Kidney capillary endothelial cell (primary cell): ENCODE measurements around the gene CEACAM4.

Source experiments
- DNase-seq: peaks from one replicate; pipeline ENCODE4 v3.0.0-alpha.2; 2018; ENCODE audit warnings: low spot score

CEACAM4 gene

DNA sequence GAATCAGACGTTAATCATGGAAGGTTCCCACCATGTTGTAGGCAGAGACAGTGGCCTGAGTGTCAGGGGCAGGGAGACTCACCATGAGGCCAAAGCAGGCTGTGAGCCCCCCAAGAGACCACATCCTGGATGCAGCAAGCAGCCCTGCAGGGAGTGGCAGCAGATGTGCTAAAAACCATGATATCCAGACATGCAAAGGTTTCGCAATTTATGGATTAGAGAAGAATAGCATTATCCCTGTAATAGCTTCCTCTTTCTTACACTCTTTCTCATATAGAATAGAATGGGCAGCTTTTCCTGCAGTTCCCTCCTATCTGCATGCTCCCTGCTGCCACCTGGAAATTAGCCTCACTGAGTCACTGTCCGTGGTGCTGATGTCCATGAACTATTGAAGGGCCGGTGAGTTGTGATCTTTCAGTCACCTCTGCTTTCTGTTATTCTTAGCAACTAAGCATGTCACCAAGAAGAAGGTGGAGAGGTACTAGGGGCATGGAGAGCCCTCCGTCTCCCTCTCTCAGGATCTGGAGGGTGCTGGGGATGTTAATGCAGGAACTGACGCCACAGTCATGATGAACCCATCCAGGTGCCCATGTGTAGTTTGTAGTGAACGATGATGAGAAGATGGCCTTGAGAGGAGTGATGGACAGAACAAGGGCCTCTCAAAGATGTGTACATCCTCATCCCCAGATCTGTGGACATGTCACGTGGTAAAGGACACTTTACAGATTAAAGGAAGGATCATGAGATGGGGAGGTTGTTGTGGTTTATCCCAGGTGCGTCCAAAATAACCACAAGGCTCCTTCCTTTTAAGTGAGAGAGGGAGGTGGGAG lies 9.9 kb downstream of the CEACAM4 start:
- DNase-seq, result peak; percentile 11

DNA sequence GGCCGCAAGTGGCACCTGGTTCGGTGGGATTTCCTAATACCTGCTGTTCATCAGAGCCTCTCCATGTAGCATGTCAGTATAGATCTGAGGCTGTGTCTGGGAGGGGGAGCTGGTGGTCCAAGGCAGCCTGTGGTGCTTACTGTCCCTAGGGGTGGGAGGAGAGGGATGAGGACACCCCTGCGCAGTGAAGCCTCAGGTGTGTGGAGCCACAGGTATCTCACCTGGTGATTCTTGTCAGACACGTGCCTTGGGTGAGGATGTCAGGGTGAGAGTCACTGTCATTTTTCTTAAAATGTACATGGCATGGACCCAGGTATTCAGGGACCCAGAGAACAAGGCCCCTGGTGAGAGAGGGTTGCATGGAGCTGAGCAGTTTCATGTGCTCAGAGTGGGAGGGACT lies 11.7 kb downstream of the CEACAM4 start:
- DNase-seq, result no peak

DNA sequence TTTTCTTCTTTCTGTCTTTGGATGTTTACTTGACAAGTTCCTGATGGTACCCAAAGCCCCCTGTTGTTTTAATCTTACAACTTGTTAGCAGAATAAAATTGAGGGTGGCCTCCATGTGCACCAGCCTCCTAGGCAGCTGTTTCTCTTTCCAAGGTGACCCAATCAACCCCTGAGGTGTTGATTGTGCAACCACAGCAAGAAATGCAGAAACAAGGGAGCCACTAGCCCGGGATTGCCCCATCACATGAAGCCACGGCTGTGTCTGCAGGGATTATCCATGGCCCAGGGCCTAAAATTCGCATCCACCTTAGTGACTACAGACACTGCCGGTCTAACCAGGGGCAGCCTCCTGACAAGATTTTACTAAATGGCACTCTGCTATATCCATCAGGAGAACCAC lies 14.4 kb downstream of the CEACAM4 start:
- no peak for DNase-seq

DNA sequence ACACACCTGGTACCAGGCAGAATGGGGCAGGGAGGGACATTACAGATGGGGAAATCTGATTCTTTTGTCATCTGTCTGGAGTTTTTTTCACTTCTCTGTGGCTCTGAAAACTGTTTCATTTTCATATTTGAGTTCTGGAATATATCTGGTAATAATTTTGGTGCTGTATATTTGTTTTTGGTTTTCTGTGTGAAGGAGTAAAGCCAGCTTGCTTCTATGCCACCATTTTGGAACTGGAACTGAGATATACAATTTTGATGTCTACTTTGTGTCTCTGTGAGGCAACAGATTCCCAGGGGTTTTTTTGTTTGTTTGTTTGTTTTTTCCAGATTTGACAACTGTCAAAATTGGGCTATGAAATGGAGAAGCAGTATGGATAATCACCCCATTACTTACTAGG lies 16.1 kb downstream of the CEACAM4 start:
- no peak for DNase-seq

DNA sequence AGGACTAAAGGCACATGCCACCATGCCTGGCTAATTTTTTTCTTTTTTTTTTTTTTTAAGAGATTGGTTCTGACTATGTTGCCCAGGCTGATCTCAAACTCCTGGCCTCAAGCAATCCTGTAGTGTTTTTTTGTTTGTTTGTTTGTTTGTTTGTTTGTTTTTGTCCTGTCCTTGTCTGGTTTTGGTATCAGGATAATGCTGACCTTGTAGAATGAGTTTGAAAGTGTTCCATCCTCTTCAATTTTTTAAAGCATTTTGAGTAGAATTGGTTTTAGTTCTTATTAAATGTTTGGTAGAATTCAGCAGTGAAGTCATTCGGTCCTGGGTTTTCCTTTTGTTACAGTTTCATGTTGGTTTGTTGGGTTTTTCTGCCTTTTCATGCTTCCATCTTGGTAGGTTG lies 19.2 kb downstream of the CEACAM4 start:
- DNase-seq, result no peak

DNA sequence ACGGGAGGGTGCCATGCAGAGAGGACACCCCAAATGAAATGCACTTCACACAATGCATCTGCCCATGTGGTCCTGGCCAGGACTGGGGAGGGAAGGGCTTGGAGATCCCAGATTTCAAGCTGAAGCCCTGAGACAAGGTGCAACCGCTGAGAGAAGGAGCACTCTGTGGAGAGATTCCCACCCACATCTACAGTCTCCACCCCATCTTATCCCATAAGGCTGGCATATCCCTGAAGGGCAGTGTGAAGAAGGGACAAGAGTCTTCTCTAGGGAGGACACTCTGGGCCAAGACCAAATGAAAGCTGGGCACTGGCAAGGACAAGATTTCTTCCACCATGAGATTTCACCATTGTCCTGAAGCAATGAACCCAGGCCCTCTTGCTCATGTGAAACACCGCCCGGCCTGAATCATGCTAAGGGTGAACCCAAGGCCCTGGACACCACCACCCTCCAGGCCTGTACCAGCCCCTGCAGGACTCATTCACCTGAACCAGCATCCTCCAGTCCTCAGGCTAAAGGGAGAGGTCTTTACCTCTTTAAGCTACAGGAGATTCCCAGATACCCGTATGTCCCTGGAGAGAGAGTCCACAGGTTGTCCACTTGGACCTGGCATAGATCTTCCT lies 20.5 kb downstream of the CEACAM4 start:
- DNase-seq, result no peak

DNA sequence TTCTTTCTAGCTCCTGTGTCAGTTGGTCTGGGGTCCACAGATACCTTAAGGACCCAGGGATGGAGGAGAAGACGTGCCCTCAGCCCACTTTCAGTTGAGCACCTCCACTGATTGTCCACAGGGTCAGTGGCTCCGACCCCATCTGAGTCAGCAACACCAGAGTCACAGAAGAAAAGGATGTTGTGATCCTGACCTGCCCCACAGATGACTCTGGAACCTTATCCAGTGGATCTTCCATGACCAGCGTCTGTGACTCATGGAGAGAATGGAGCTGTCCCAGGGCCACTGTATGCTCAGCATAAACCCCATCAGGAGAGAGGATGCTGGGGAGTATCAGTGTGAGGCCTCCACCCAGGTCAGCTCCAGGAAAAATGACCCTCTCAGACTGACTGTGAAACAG lies 22.0 kb downstream of the CEACAM4 start:
- DNase-seq, result no peak

DNA sequence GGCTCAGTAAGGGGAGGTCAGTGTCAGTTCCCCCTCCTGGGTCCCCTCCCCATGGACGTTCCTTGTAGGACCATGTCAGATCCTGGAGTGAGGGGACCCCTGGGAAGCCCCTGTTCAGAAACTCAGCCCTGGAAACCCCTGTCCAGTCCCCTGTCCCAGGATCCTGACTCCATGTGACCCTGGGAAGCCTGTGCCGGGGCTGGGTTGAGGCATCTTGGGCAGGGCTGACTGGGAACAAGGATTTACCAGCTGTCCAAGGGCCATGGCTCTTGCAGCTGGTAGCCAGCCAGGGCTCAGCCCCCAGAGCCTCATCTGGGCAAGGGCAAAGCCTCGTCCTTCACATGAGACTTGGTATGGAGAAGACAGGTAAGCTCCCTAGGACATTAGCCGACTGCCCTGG lies 25.1 kb downstream of the CEACAM4 start:
- DNase-seq, result no peak

DNA sequence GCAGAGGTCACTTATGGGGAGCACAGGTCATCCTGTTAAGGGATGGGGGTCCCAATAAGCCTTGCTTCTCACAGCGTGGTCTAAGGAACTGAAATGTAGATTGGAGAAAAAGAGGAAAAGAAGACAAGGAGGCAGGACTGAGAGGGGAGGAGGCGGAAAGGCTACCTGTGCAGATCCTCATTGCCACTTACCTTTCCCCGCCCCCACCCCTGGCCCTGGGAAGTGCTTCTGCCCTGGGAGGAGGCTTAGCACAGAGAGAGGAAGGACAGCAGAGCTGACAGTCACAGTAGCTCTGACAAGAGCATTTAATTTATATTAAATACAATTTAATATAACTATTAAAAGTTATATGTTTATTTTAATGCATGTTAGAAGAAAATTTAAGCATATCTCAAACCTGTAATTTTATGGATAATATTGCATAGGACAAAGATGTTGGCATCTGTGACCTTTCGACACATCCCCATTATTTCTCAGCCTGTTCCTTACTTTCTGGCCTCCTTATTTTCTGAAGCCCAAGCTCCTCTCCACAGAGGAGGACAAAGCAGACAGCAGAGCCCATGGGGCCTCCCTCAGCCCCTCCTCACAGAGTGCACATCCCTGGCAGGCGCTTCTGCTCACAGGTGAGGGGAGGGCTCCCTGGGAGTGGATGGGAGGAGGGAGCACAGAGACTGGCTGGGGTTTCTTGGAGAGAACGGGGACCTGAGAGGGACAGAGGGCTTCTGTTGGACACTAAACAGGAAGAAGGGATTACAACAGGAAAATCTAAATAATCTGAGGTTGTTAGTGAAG lies 27.5 kb downstream of the CEACAM4 start:
- DNase-seq, result no peak

DNA sequence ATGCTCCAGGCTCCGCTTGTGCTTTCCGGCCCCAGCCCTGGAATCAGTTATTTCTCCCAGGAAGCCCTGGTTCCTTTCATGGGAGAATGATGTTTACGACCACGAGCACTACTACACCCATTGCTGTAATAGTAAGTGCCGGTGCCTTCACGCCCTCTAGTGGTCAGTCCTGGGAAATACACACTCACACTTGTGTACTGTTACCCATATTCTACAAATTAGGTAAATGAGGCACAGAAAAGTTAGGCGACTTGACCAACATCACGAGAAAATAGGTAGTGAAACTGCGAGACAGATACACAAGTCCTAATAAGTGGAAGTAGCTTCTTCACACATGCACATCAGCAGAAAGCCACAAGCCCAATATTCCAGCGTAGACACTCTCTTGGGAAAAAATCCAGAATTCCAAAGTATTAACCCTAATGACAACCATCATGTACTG lies 29.3 kb downstream of the CEACAM4 start:
- peak; percentile 68 for DNase-seq

DNA sequence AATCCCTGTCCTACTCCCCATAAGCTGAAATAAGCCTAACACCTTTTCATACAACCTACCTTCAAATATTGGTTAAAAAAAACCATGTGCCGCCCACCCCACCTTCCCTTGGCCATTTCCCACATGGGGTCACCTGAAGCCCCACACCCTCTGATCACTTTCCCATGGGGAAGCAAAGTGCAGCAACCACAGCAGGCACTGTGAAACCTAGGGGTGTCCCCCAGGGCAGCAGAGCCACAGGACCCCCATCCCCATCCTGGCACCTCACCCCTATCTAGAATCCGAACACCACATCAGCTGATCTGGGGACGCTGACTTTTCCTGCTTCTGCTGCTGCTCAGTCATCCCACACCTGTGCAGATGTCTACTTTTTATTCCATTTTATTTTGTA lies 31.0 kb downstream of the CEACAM4 start:
- DNase-seq, result no peak

DNA sequence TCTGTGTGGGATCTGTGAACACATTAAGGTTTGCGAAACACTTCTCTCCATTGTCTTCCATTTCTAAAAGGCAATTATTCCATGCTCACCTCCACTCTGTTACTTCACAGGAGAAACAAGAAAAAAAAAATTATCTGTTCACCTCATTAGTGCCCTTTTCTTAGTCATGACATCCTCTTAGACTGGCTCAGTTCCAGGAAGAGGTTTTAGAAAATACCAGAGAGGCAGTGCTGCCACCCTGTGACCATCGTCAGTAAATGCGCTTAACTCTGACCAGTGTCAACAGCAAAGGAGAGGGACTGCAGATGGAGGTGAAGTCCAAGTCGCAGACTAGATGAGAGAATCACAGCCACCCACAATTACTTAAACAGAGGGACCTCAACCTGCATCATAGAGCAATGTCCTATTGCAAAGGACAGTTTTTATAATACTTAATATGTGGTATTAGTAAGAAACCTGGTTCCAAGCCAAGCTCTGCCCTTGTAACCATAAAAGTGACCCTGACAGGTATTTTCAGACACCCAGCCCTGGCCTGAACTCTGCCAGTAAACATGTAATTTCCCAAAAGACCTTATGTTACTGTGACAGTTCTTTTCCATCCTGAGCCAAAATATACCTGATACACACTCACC lies 31.5 kb downstream of the CEACAM4 start:
- DNase-seq, result peak; percentile 88

DNA sequence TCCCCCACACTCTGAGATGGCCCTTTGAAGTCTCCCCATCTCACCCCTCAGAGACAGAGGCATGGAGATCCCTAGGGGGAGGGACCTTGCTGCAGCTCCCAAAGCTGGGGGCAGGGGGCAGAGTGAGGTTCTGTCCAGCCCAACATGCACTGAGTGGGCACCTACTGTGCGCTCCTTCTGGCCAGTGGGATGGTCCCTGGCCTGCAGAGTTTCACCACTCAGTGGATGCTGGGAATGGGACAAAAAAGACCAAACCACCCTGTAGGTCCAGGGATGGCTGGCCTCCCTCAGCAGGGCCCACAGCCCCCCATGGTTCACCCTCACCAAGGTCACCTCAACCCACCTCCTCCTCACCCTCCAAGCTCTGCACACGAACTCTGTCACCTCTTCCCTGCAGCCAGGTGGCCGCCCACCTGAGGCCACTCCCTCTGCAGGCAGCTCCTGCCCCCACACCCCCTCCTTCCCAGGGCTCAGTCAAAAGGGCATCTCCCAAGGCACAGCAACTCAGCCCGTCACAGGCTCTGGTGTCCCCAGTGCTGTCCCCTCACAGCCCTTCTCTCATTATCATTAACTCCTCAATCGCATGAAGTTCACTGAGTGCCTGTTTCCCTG lies 34.8 kb downstream of the CEACAM4 start:
- no peak for DNase-seq

DNA sequence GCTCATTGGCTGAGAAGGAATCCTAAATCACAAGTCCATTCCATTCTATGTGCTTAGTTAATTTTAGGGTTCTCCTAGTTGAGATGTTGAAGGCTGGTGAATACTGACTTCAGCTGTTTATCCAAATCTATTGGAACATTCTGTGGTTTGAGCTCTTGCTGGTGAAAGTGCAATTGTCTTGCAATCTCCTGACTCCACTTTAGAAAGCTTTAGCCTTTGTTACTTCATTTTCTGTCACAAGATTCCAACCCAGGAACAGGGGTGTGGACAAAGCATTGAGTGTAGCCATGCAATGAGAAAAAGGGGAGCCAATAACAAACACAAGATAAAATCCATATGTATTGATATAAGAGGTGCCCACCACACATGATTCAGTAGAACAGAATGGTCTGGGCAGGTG lies 35.9 kb downstream of the CEACAM4 start:
- DNase-seq, result no peak

DNA sequence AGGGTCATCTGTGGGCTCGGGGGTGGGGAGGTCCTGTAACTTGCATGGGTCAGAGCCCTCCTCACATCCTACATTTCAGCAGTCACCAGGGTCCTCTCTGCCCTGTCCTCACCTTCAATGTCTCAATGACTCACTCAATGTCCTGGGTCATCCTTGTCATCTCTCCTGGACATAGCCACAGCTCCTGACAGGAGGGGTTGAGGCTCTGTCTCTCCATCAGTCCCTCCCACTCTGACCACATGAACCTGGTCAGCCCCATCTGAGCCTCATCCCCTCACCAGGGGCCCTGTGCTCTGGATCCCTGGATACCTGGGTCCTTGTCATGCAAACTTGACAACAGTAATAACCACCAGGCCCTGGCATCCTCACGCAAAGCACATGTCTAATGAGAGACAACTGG lies 37.5 kb downstream of the CEACAM4 start:
- no peak for DNase-seq

DNA sequence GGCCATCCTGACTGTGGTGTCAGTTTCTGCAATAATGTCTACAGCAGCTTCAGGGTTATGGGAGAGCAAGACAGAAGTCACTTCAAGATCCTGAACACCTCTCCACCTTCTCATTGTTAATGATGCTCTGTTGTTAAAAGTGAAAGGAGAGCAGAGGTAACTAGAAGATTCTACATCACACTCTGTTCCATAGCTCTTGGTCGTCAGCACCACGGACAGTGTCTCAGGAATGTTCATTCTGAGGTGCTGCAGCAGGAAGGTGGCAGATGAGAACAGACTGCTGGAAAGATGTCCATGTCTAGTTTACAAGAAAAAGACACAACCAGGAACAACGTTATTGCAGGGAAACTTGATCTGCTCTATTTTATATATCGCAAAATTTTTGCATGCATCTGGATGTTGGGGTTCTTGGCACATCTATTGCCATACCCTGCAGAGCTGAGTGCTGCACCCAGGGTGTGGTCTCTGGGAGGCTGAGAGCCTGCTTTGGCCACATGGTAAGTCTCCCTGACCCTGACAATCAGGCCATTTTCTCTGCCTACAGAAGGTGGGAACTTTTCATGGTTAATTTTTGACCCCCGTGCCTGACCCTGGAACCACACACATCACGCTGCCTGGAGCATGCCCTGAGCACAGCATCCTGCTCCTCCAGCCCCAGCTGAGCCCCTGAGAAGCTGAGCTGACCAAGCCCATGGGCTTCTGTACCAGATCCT lies 38.2 kb downstream of the CEACAM4 start:
- DNase-seq, result no peak

DNA sequence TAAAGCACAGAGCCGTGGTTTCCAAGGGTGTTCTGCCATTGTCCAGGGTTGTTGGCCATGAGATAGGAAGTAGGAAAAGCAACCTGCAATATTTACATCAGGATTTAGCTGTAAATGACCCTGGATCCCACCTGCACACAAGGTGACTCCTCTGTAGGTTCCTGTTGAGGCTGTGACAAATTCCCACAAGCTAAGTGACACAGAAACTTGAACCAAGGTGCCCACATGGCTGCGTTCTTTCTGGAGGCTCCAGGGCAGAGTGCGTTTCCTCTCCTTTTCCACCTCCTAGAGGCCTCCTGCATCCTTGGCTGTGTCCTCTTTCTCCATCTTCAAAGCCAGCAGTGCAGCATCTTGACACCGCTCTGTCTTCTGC lies 39.0 kb downstream of the CEACAM4 start:
- DNase-seq, result no peak

DNA sequence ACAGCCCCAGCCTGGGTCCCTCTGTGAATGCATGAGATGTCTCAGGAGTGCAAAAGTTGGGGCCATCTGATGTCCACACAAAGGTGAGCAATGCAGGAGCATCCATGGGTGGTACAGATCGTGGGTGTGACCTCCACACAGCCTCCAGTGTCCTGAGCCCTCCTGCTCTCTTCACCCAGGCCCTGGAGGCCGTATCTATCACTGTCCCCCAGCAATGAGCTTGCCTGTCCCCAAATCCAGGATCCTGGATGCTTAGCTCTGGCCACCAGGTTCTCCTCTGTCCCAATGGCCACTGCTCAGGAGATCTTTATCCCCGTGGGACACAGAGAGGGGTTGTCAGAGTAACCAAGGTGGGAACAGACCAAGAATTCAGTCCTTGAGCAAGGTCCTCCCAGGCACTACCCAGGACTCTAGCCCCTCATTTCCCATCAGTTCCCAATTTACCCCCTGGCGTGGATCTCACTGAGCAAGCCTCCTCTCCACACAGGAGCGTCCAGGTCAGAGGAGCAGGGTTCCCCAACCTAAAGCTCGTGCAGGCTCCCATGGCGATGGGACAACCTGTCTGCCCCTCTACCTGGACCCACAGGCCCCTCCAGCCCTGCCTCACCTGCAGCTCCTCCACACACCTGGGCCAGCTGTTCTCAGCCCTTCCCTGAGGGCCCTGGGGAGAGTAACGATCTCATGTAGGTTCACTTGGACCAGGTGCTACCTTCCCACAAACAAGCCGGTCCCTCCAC lies 39.6 kb downstream of the CEACAM4 start:
- DNase-seq, result no peak

DNA sequence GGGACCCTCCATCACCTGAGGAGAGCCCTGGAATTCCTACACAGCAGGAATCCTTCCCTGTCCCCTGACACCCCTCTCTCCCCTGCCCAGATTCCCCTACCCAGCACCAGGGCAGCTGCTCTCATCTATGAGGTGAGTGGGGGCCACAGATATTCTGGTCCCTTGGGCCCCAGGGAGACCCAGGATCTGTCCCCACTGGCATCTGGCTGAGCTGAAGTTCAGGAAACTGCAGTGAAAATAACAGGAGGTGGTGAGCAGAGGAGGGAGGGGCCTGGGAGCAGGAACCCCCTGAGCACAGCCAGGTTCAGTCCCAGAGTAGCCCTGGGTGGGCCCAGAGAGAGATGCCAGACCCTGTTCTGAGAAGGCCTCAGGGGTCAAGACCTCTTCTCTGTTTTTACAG lies 40.8 kb downstream of the CEACAM4 start:
- no peak for DNase-seq

DNA sequence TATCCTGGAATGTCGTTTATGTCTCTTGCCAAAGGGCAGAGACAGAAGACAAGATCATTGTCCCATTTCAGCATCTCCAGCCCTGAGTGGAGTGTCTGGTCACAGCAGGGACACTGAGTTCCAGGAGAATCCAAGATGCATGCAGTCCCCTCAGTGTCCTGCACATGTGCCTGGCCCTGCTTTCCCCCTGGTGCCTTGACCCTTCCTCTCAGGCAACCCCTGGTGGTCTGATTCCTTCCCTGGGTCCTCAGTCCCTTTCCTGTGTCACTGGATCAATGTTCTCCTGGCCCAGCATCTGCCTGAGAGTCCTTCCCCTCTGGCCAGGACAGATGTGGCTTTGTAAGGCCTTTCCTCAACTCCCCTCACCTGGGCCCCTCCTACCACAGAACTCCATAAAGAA lies 41.9 kb downstream of the CEACAM4 start:
- no peak for DNase-seq
